Activated naive CD8-positive, alpha-beta T cell treated with anti-CD3 and anti-CD28 coated beads, Interleukin-2, amount 50 U/mL, for 24 hours (primary cell): Measurements from ENCODE around the gene IQGAP2.

Experiments
- ATAC-seq: fragments of 150-1000 bp; cut with Tn5 transposase; one replicate; pipeline ENCODE4 v1.10.0; 2021
- DNase-seq: peaks from one replicate; pipeline ENCODE4 v3.0.0; 2021
- H3K27ac Mint-ChIP-seq: one replicate; pipeline ENCODE4 v1.8.0; 2021; ENCODE audit warnings: mild to moderate bottlenecking, mixed read lengths
- H3K27me3 Mint-ChIP-seq: one replicate; pipeline ENCODE4 v1.8.0; 2021; ENCODE audit warnings: mixed read lengths
- H3K36me3 Mint-ChIP-seq: one replicate; pipeline ENCODE4 v1.8.0; 2021; ENCODE audit warnings: low read depth, mixed read lengths
- H3K4me1 Mint-ChIP-seq: one replicate; pipeline ENCODE4 v1.8.0; 2021; ENCODE audit warnings: mixed read lengths
- H3K4me3 Mint-ChIP-seq: one replicate; pipeline ENCODE4 v1.8.0; 2021; ENCODE audit warnings: mild to moderate bottlenecking, moderate library complexity, mixed read lengths
- H3K9me3 Mint-ChIP-seq: one replicate; pipeline ENCODE4 v1.8.0; 2021; ENCODE audit warnings: mixed read lengths

IQGAP2 gene

DNA sequence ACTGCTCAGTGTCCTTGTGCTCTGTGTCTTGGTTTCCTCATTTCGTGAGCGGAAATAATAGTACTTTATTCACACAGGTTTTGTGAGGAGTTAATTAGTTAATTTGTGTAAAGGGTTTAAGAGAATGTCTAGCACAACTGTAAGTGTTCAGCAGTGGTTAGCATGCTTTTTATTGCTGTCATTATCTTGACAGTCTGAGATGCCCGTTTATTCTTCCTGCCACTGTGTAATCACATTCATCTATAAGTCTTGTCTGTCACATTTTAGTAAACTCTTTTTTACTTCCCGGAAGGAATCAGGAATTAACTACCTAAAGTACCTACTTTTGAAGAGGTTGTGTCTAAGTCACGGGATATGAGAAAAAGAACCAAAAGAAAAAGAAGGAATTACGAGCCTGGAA is 38.0 kb downstream of the IQGAP2 start:
- DNase-seq (no peak), ATAC-seq (no peak)
- Mint-ChIP-seq H3K27me3 (no peaks in the 10 kb centered on the region), H3K27ac (no peak overlapping the region), H3K36me3 (peaks cover 21% of the 10 kb centered on the region), H3K9me3 (peaks cover 14% of the 10 kb centered on the region), H3K4me3 (no peak overlapping the region), H3K4me1 (peaks cover 8% of the 10 kb centered on the region)

DNA sequence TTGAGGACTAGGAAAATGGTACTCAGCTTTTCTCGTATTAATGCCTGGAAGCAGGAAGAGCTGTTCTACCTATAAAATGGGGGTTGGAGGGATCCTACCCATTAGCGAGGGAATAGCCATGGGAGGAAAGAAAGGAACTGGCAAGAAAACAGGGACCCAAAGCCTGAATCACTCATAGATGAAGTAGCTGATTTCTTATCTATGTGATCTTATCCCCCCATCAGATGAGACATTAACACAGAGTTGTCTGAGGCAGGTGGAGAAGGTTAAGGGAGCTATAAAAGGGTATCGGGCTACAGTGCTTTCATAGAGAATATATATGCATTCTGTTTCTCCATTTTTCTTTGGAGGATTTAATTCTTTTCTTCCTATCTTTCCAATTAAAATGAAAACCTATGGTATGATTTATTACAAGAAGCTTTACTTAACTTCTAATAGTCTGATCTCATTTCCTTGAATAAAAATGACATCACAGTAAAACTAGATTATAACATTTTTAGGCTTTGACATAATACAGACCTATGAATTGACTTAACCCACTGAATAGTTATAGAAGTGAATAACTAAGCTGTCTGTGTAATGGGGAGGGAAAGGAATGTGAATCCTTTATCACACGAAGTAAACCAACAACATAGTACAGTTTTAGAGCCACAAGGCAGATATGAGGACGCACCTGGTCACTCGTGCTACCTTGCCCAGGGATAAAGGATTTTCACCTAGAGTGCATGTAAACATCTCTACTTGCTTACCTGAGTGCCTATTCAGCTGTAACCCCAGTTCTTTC is 39.0 kb downstream of the IQGAP2 start:
- H3K9me3 Mint-ChIP-seq = peaks cover 12% of the 10 kb centered on the region
- no peak overlapping the region for H3K4me3 Mint-ChIP-seq
- peaks cover 21% of the 10 kb centered on the region for H3K36me3 Mint-ChIP-seq
- no peaks in the 10 kb centered on the region for H3K27me3 Mint-ChIP-seq
- ATAC-seq (no peak), DNase-seq (no peak)
- peaks cover 8% of the 10 kb centered on the region for H3K4me1 Mint-ChIP-seq
- no peak overlapping the region for H3K27ac Mint-ChIP-seq

DNA sequence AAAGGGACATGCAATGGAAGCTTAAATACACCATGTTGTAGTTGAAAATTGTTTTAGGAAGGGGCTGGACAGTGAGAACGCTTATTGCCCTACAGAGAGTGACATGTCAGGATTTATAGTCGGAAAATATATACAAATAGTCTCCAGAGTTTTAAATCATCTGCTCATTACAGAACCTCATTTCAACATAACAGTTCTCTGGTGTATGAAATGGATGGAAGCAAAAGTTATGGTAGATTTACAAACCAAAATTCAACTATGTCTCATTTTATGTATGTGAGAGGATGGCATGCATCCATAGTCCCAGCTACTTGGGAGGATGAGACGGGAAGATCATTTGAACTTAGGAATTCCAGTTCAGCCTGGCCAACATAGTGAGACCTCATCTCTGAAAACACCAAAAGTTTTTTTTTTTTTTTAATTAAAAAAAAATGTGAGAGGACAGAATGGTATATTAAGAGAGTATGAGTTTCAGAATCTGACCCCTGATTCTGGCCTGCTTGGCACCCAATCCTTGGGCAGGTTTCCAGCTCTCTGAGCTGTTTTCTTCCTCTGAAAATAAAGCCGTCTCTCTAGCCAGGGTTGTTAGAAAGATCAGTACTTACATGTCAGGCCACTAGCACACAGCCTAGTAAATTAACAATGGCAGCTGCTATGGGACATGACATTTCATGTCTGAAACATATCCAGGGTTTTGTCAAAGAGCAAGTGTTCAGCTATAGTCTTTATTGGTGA is 40.1 kb downstream of the IQGAP2 start:
- H3K27me3 Mint-ChIP-seq = no peaks in the 10 kb centered on the region
- H3K4me1 Mint-ChIP-seq = peaks cover 4% of the 10 kb centered on the region
- ATAC-seq = no peak
- H3K9me3 Mint-ChIP-seq = peaks cover 9% of the 10 kb centered on the region
- no peak for DNase-seq
- H3K4me3 Mint-ChIP-seq = no peak overlapping the region
- no peak overlapping the region for H3K27ac Mint-ChIP-seq
- peaks cover 17% of the 10 kb centered on the region for H3K36me3 Mint-ChIP-seq

DNA sequence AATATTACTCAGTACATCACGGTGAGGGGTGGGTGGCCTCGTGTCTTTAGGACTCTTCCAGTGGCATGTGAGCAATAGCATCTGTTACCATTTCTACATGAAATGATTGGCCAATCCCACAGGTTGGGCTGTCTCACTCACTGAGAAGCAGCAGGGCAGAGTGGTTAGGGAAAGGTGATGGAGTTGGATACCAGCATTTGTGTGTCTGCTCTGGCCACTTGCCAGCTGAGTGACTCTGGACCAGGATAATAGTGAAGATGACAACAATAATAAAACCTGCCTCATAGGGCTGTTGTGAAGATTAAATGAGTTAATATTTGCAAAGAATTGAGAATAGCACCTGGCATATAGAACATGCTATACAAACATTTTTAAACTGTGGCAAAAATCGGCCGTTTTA is 42.0 kb downstream of the IQGAP2 start:
- Mint-ChIP-seq H3K4me3 (no peak overlapping the region), H3K27me3 (no peaks in the 10 kb centered on the region), H3K4me1 (peaks cover 14% of the 10 kb centered on the region), H3K36me3 (peaks cover 16% of the 10 kb centered on the region), H3K27ac (no peak overlapping the region), H3K9me3 (no peaks in the 10 kb centered on the region)
- ATAC-seq = no peak
- no peak for DNase-seq

DNA sequence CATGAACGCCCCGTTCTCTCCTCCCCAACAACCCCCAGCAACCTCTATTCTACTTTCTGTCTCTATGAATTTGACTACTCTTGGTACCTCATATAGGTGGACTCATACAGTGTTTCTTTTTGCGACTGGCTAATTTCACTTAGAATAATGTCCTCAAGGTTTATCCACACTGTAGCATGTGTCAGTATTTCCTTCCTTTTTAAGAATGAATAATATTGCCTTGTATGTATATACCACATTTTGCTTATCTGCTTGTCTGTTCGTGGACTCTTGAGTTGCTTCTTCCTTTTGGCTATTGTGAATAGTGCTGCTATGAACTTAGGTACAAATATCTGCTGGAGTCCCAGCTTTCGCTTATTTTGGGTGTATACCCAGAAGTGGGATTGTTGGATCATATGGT is 42.7 kb downstream of the IQGAP2 start:
- Mint-ChIP-seq H3K27ac (no peak overlapping the region), H3K9me3 (no peaks in the 10 kb centered on the region), H3K27me3 (no peaks in the 10 kb centered on the region), H3K4me1 (peaks cover 21% of the 10 kb centered on the region), H3K4me3 (no peak overlapping the region), H3K36me3 (peaks cover 15% of the 10 kb centered on the region)
- ATAC-seq (no peak), DNase-seq (no peak)

DNA sequence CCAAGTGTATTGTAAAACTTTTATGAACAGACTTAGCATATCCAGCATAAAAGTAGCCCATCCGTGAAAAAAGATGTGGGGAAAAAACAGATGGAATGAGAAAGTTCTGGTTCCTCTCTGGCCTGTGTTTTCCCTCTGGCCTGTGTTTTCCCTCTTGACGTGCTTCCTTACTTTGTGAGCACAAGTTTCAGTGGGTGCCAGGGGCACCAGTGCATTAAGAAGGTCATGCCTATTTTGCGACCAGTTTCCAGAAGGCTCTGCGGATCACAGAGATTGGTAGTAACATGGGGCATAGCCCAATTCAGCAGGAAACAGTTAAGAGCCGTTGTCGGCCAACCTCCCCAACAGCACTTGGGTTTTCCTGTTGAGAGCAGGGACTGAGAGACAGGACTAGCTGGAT is 43.7 kb downstream of the IQGAP2 start:
- Mint-ChIP-seq H3K27ac (no peak overlapping the region), H3K4me1 (peaks cover 27% of the 10 kb centered on the region), H3K27me3 (no peaks in the 10 kb centered on the region), H3K4me3 (no peak overlapping the region), H3K9me3 (no peaks in the 10 kb centered on the region), H3K36me3 (peaks cover 10% of the 10 kb centered on the region)
- DNase-seq = no peak
- no peak for ATAC-seq

DNA sequence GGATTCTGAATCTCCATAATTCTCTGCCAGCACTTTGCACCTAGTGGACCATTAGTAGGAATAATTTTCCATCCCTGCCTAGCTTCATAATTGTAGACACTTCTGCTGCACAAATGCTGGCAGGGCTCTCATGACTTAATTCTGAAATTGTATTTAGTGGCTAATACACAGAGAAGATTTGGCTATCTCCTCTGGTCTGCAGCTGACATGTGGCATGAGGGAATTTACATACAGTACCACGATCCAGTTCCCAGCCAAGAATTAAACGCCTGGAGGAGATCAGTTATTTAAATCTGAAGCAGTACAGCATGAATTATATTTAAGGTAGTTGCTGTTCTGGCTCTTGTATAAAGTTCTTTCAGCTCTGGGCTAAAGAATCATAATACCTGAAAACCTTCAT is 46.5 kb downstream of the IQGAP2 start:
- Mint-ChIP-seq H3K9me3 (no peaks in the 10 kb centered on the region), H3K36me3 (peaks cover 9% of the 10 kb centered on the region), H3K27ac (no peak overlapping the region), H3K27me3 (no peaks in the 10 kb centered on the region), H3K4me3 (no peak overlapping the region), H3K4me1 (peaks cover 27% of the 10 kb centered on the region)
- ATAC-seq (no peak), DNase-seq (no peak)

DNA sequence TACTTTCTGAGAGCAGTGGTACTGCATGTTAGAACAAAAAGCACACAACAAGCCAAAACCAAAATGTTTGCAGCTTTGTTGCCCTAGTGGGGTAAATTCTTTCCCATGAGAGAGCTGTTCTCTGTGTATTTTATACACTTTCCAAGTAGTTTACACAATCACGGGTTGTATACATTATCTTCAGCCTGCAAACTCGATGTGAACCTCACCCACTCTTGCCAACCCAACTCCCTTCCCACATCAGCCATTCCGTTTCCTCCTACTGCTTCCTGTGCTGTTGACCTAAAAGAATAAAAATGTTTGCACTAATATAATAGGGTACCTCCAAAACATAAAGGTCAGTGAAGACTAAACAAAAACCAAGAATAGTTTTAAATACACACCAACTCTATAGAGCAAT is 47.0 kb downstream of the IQGAP2 start:
- Mint-ChIP-seq H3K27ac (no peak overlapping the region), H3K36me3 (peaks cover 6% of the 10 kb centered on the region), H3K4me1 (peaks cover 29% of the 10 kb centered on the region), H3K9me3 (no peaks in the 10 kb centered on the region), H3K27me3 (no peaks in the 10 kb centered on the region), H3K4me3 (no peak overlapping the region)
- ATAC-seq (no peak), DNase-seq (no peak)

DNA sequence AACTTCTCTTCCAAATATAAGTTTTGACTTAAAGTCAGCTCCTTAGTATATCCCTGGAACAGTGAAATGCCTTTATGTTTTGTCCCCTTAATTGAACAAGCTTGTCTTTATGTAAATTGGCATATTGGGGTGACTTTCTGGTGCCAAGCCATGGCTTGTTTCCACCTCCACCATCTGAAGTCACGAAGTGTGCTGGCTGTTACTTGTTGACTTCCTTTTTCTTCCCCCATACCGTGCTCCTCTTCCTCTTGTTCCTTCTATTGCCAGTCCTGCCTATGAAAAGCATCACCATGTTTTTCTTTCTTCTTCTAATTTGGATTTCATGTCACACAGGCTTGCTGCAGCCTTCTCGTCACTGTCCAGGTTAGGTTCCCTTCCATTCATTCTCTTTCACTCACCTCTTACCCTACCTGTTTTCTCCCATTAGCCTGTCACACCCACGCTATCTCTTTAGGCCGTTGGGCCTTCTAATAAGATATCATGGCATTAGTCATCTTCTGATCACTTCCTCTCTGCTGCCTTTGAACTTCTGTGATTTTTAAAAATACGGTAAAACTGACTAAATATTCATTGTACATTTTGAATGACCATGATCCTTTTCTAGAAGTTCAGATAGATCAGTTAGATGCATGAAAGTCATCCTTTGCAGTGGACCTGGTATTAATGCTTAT is 48.1 kb downstream of the IQGAP2 start:
- H3K27ac Mint-ChIP-seq = peak overlapping the region; percentile 6
- no peaks in the 10 kb centered on the region for H3K9me3 Mint-ChIP-seq
- H3K4me3 Mint-ChIP-seq = no peak overlapping the region

DNA sequence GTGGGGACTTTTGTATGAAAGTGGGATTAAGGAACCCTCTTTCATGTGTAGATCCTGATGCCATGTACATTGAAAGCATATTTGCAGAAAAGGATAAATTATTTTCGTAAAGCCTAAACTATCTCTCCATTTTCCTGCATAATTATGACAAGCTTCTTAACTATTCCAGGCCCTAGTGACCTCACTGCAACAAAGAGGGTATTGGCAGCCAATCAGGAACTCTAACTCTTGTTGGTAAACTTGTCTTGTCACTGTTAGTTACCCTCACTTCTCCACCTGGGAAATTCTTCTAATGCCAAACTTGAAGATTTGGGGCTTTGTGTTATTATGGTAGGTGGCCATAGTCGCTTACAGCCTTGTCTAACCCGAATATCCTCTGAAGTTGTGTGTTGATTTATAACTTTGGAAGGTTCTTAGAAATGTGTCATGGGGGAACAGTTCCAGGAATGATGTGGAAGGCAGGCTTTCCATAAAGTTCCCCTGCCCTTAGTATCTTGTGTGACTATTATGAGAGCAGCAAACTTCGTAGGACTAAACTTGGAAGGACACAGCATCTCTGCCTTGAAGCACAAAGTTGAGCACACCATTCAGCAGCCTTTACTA is 52.5 kb downstream of the IQGAP2 start:
- peaks cover 32% of the 10 kb centered on the region for H3K4me1 Mint-ChIP-seq
- H3K27ac Mint-ChIP-seq = no peak overlapping the region
- no peak for DNase-seq
- no peaks in the 10 kb centered on the region for H3K9me3 Mint-ChIP-seq
- H3K36me3 Mint-ChIP-seq = peaks cover 2% of the 10 kb centered on the region
- ATAC-seq = no peak
- H3K27me3 Mint-ChIP-seq = no peaks in the 10 kb centered on the region
- no peak overlapping the region for H3K4me3 Mint-ChIP-seq

More for the DNA sequence above, 48.1 kb downstream of the IQGAP2 start:
- ATAC-seq (no peak), DNase-seq (no peak)
- peaks cover 32% of the 10 kb centered on the region for H3K4me1 Mint-ChIP-seq
- peaks cover 4% of the 10 kb centered on the region for H3K36me3 Mint-ChIP-seq
- H3K27me3 Mint-ChIP-seq = no peaks in the 10 kb centered on the region

DNA sequence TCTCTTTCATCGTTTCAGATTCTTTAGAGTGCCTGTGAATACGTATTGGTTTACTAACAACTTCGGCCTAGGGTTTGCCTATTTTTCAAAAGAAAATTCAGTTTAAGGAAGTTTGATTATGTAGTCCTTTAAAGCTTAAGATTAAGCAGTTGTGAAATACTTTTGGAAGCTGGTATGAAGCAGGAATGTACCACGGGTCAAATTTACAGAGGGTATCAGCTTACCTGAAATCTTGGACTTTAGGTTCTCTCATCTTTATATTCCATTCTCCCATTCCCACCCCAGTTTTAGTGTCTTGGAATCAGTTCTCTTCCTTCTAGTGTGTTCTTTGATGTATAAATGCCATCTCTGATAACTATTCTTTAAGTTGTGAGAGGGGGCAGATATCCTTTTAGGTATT is 53.2 kb downstream of the IQGAP2 start:
- no peaks in the 10 kb centered on the region for H3K9me3 Mint-ChIP-seq
- peaks cover 26% of the 10 kb centered on the region for H3K4me1 Mint-ChIP-seq
- H3K27me3 Mint-ChIP-seq = no peaks in the 10 kb centered on the region
- peaks cover 2% of the 10 kb centered on the region for H3K36me3 Mint-ChIP-seq
- DNase-seq = no peak
- H3K4me3 Mint-ChIP-seq = no peak overlapping the region
- H3K27ac Mint-ChIP-seq = no peak overlapping the region
- no peak for ATAC-seq

DNA sequence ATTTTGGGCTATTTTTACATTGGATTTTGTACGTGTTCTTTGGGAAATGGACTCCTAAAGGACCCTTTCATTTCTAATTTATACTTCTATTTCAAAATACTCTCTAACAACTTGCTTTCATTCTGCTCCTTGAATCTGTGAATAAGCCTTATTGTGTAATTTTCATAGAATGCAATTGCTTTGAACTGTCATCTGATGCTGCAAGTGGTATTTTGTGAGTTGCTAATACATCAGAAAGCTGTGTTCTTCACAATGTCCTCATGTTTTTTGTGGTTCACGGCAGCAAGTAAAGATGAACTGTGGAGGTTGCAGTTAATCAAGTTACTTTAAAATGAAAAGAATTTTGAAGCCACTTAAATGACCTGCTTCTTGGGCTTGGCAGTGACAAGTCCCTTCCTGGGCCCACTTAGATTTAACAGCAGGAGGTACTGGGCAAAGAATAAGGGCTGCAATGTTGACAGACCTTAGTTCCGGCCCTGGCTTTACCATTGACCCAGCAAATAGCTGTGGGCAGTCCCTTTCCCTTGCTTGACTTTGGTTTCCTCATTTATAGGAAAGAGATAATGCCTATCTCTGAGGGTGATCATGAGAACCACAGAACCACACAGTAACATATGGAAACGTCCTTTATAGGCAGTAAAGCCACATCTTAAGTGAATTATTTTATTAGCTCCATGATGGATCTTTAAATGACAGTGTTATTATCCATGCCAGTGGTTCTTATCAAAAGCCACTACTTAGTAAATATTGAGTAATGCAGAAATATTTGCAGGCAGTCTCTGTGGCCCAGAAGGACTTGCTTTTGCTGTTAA is 54.8 kb downstream of the IQGAP2 start:
- H3K27me3 Mint-ChIP-seq = no peaks in the 10 kb centered on the region
- no peak overlapping the region for H3K4me3 Mint-ChIP-seq
- no peaks in the 10 kb centered on the region for H3K9me3 Mint-ChIP-seq
- peaks cover 24% of the 10 kb centered on the region for H3K4me1 Mint-ChIP-seq
- no peak overlapping the region for H3K27ac Mint-ChIP-seq
- ATAC-seq (no peak), DNase-seq (no peak)
- H3K36me3 Mint-ChIP-seq = peaks cover 9% of the 10 kb centered on the region

DNA sequence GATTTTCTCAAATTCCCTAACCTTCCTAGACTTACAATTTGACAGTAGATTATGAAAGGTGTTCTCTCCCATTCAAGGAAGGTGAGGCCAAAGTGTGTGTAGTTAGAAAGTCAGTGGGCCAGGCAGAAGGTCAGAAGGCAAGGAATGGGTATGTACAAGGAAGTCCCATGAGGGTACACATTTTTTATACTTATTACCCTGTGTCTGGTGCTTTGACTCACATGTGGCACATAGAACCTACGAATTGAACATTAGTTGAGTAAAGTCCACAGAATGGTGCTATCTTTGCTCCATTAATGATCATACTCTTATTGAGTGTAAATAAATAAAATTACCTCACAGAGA is 55.4 kb downstream of the IQGAP2 start:
- Mint-ChIP-seq H3K4me3 (no peak overlapping the region), H3K27me3 (no peaks in the 10 kb centered on the region), H3K27ac (no peak overlapping the region), H3K9me3 (no peaks in the 10 kb centered on the region), H3K36me3 (peaks cover 13% of the 10 kb centered on the region), H3K4me1 (peaks cover 24% of the 10 kb centered on the region)
- no peak for DNase-seq
- ATAC-seq = no peak

DNA sequence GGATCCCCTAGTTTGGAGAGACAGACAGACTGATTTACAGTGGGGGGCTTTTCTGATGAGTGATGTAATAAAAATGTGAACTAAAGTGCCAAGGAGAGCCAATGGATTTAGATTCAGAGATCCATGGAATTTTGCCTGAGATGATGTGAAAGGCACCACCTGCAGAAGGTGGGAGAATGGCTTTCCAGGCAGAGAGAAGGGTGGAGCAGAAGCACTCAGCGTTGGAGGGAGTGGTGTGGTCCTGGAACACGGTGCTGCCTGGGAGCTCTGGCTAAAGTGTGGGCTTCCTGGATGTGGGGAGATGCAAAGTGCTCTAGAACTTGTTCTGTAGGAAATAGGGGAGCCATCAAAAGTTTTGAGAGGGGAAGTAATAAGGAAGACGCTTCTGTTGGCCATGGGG is 57.0 kb downstream of the IQGAP2 start:
- Mint-ChIP-seq H3K27me3 (no peaks in the 10 kb centered on the region), H3K27ac (no peak overlapping the region), H3K36me3 (peaks cover 23% of the 10 kb centered on the region), H3K4me3 (no peak overlapping the region), H3K4me1 (peaks cover 24% of the 10 kb centered on the region), H3K9me3 (no peaks in the 10 kb centered on the region)
- ATAC-seq = no peak
- DNase-seq = no peak
